Cortex of kidney (tissue), 1 donor: ENCODE measurements around the gene PDGFC.

Source experiments
- DNase-seq: peaks from one replicate; lab custom pipeline; 2025; lab: John Stamatoyannopoulos, UW

PDGFC gene, protein sequence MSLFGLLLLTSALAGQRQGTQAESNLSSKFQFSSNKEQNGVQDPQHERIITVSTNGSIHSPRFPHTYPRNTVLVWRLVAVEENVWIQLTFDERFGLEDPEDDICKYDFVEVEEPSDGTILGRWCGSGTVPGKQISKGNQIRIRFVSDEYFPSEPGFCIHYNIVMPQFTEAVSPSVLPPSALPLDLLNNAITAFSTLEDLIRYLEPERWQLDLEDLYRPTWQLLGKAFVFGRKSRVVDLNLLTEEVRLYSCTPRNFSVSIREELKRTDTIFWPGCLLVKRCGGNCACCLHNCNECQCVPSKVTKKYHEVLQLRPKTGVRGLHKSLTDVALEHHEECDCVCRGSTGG

DNA sequence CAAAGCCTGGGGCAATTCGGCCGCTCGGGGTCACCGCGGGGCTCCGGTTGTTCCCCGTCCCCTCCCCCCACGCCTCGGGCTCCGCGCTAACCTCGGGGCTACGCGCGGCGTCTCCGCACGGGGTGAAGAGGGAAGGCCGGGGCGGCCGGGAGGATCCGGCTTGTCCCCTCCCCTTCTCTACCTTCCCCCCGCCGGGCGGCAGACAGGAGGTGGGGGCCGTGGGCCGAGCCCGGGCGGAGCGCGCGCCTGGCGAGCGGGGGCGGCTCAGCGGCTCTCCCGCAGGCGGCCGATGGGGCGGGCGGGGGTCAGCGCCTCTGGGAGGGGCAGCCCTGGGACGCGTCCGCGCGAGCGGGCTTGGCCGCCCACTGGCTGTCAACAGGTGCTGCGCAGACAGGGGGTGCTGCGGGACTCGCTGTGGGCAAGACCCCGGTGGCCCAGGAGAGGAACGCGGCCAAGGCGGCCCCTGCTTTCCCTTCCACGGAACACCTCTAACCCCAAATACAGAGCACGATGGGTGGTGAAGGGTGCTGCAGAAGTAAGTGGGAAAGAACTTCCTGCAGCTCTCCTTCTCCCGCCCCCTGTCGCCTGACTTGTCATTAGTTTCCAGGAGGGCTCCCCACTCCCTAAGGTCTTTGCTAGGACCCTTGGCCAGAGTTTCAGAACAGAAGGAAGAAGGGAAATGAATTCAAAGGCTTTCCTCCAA lies at the start of gene PDGFC:
TSS of gene PDGFC (minus strand) at position 124 of the 703 bp plus-strand sequence. CDS start 896 bp downstream, outside the sequence.
- DNase-seq = peak; percentile 35

DNA sequence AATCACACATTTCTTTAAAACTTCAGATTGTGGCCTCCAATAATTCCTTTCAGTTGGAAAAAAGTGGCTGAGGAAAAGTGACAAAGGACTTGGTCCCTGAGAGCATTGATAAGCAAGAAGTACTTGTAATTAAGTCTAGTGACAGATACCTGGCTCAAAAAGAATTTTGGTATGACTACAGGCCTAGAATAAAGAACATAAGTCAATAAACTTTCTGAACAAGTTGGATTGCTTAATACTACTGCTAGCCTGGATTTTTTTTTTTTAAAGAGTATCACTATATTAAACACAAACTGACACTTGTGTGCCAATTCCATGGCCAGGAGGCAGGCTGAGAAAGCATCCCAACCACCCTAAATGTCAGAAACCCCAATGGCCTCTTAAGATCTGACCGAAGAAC lies 49.3 kb upstream of the PDGFC start:
- no peak for DNase-seq

DNA sequence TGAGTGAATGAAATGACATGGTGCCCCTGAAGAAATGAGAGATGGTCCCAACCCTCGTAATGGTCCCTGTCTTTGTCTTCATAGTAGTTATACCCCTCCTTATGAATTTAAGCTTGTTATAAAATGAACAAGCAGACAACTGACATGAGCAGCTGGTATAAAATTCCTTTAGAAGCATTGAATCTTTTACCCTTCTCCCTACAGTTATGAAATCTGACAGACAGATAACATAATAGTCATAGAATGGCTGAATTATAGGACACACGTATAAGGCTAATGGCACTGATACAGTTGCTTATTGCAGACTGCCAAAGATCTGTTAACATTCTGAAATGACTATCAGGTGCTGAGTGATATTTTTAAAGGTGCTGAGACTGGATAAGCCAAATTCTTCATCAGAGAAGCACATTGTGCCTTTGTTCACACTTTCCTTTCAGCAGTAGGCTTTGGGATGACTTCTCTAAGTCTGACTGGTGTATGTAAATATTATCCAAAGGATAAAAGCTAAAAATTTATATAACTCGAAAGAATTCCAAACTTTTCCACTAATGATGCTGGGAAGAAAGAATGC lies 47.4 kb upstream of the PDGFC start:
- no peak for DNase-seq

DNA sequence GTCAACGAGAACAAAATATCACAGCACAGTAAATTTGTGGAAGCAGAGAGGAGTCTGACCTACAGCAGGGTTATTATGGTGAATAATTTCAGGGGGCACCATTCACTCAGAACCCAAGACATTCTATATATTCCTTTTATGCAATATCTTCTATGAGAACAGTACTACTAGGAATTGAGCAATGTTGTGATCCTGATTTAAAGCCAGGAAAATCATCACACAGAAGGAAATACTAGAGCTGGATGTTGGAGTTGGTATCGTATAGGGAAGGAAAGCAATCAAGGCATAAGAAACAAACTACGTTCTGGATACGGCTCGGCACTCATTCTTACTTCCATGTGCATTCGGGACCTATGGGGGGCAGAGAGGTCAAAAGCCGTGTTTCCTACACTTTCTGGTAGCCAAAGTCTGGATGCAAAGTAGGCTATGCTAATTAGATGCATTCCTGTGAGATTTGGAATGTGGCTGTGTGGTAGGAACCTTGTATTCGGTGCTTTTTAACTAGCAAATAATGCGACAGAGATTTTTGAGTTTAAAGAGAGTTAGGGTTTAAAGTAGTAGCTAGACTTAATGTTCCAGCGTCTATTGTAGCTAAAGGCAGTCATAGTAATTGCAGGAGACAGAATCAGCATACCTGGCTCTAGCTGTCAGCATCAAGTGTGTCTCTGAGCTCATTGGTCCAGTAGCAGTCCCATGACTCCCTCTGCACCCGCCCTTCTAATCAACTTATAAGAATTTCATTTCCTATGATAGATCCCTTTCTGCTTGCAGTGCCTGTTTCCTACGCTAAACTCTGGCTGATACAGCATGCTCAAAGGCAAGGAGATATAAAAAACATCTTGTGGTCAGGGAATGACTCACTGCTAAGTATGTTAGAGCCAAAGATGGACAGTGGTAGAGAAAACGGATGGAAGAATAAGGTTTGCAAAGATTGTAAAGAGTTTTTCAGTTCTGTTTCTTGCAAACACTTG lies 43.3 kb upstream of the PDGFC start:
- no peak for DNase-seq

DNA sequence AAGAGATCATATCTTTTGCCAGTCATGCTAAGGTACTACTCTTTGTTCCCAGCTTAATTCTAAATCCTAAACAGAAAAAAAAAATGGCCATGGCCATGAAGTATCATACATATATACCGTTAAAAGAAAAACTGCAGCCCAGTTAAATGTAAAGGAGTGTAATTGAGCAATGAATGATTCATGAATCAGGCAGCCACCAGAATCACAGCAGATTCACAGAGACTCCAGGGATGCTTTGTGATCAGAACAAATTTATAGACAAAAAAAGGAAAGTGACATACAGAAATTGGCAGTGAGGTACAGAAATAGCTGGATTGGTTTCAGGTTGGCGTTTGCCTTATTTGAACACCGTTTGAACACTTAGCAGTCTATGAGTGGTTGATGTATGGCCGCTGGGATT lies 42.1 kb upstream of the PDGFC start:
- DNase-seq = no peak

DNA sequence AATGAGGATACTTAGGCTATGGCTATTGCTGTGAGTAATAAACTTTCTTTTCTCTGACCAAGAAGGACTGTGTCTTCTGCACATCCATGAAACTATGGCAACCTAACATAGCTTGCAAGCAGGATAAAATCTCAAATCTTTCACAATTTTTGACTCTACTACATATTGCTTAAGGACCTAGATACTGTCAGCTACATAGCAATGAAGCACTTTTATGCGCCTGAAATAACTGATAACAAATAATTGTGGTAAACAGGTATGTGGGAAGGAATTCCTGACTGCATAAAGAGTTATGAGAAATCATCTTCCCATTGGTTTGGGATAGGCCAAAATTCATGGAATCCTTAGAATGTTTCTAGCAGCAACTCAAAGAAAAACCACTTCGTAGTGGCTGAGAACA lies 41.2 kb upstream of the PDGFC start:
- no peak for DNase-seq

DNA sequence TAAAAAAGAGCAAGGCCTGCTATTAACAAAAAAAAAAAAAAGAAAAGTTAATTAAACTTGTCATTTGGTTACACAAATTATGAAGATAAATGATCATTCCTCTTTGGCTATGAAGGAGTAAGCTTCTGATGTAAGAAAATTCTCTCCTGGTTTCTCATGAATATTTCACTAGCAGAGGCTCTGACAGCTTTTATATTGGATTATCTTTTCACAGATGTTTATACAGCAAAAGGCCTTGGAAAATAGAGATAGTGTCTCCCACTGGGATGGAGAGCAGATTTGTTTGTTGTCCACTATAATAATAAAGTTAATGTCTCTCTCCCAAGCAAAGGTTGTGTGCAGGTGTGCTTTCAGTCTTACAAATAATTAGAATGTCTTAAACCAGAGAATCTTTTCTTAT lies 40.7 kb upstream of the PDGFC start:
- DNase-seq = no peak

DNA sequence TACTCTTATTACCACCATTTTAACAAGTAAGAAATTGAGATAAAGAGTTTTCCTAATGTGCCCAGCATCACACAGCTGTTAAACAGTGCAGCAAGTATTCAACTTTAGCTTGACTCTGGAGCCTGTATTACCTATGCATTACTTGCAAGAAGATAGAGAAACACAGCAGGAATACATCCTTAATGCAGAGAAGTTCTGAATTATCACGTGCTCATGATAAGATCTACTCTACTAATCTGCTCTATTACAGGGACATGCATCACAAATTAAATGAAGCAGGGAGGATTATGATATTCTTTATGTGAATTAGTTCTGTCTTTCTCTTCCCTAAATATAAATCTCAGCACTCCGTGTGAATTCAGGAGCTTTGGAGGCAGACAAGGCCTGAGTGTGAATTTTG lies 39.0 kb upstream of the PDGFC start:
- no peak for DNase-seq

DNA sequence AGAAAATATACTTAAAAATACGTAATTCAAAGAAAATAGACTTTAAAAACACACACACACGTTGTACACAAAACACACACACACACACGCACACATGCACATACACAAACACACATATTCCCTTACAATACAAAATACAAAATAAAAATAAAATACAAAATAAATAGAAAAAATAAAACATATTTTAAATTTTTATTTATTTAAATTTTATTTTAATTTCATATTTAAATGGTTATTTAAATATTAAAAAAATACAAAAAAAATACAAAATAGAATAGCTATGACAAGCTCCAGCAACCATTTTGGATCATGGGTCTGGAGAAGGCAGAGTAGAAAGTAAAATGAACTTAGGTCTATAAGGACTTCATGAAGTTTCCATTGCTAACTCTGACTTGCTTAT lies 34.2 kb upstream of the PDGFC start:
- no peak for DNase-seq

DNA sequence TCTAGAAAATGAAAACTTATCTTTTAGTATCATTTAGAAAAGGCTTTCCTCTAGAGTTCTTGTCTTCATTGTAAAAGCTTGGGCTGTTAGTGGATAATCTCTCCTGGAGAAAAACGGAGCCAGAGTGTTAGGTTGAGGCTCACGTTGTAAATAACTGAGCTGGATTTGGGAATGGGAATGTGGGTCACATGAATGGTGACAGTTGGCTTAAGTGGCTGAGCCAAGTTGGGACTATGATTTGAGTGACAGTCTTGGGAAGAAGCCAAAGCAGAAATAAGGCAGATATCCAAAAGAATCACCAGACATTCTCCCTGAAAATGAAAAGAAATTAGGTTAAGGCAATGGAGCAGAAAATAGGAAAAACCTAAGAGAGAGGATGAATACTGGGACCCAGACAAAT lies 33.6 kb upstream of the PDGFC start:
- DNase-seq = no peak

DNA sequence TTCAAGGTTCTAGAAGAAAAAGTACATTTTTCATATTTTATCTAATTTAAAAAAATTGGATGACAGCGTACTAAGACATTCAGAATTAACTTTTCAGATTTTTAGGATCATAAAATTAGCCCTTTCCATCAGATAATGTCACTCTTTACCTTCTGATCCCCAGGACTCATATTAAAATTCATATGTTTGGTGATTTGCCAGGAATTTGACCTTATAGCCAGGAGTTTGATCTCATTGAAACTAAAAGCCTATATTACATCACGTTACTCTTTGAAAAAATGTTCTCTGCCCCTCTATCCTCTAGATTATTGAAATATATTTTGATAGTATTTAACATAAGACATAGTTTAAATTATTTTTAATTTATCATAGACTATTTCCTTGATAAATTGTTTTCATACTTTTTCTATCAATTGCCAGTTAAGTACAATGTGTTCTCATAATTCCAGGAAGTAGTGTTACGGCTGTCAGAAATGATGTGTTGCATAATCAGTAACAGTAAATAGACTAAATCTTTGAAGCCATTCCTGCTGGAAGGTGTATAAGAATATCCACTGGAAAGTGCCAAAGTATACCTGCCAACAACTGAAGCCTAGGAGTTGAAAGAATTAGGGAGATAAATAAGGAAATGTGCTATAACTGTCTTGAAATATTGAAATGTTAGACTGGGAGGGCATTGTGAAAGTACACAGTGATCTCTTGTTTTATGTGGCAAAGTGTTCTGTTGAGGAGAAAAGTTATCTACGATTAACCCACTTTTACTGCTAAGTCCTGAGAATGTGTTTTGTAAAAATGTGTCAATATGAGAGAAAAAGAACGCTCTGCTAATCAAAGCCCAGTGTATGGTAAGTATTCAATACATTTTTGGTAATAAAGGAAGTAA lies 32.9 kb upstream of the PDGFC start:
- no peak for DNase-seq

DNA sequence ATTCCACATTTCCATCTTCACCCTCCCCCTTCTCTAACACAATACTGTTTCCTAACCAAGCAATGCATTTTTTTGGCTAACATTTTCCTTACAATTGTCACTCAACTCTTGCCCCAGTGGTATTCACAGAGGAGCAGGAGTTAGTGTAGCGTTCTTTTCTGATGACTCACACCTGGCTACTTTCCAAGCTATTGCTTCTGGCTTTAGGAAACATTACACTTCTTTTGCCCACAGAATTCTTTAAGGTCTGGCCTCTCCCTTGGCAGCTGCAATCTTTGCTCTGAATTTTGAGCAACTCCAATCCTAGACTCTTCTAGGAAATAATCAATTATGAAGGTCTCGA lies 27.5 kb upstream of the PDGFC start:
- DNase-seq = no peak

DNA sequence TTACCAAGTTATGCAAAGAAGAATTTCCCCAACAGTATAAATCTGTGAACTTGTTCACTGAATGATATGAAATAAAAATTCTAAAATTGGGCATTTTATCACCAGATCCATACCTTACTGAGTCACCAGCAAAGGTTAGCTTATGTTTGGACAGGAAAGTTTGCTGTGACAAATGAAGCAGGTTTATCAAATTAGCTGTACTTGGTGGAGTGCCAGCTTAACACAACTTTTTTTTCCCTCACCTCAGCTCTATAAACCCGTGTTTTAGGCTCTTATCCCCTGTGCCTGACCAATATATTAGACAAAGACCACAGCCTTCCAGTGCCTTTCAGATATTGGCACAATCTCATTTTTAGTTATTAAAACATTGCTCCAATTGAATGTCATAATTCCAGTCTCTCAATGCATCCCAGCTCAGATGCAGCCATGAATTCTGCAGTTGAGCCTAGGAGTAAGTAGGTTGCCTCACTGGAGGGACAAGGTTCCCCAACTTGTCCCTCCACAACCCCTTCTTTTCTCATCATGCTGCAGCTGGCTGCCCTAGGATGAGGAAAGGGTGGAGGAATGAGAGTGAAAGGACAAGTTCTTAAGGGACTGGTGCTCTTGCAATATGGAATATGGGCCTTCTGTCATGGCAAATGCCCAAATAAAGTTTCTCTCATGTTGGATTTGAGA lies 27.0 kb upstream of the PDGFC start:
- DNase-seq = no peak

DNA sequence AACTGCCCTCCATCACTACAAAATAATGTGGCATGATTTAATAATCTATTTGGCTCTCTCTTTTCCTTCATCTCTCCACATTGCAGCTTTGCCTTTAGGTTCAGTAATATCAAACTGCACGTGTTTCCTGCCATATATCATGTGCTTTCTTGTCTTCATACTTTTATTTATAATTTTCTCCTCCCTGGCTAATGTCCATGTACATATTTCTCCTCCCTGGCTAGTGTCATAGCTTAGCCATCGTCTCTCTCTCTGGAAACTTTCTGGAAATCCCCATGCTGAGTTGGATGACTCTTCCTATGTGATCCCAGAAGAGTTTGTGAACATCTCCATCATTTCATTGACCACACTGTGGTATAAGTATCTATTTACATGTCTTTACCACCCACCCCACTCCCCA lies 21.3 kb upstream of the PDGFC start:
- no peak for DNase-seq

DNA sequence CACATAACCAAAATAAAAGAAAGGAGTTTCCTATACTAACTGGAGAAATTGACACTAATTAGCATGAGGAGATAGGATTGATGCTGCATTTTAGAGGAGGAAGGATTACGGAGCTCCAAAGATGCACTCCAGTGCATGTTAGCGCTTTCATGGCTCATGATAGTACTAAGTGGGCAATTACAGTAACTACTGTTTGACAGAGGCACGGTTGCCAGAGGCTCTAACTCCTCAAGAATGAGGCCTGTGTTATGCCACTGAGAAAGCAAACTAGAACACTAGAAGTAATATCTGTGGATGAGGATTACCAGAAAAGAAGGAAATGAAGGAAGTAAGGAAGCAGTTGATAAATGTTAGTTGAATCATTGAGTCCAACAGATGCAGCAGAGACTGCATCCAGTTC lies 19.6 kb upstream of the PDGFC start:
- no peak for DNase-seq

DNA sequence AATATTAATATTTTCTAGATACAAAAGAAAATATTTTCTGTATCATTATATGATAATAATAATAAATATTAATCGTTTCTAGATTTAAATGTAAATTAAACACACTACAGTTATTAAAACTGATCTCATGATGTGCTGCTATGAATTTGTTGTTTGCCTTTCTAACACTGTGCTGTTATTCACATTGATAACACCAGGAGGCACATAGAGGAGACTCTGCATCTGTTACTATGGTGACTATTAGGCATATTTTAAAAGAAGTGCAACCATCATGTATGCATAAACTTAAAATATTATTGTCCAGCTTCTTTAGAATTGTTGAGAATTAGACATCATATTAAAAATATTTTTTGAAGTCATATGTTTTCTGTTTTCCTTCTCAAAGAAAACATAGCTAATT lies 11.8 kb upstream of the PDGFC start:
- DNase-seq = no peak

DNA sequence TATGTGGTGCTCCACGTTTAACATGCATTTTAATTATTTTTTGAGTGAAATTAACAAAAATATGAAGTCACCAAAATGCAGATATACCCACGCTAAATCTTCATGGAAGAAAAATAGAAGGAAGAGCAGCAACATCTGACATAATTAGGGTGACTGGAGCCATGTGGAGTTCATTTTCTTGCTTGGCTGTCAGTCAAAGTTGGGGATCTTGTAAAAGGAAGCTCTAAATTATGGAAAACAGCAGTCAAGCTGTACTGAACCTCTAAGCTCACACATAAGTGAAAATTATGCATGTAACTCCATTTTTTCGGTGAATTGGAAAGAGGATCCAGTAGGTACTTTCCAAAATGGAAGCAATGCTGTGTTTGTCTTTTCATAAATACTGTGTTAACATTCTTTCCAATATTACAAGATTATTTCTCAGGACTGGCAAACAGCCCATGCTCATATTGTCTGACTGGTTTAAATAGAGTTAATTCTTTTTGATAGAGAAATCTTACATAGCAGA lies 9.7 kb upstream of the PDGFC start:
- DNase-seq = no peak

DNA sequence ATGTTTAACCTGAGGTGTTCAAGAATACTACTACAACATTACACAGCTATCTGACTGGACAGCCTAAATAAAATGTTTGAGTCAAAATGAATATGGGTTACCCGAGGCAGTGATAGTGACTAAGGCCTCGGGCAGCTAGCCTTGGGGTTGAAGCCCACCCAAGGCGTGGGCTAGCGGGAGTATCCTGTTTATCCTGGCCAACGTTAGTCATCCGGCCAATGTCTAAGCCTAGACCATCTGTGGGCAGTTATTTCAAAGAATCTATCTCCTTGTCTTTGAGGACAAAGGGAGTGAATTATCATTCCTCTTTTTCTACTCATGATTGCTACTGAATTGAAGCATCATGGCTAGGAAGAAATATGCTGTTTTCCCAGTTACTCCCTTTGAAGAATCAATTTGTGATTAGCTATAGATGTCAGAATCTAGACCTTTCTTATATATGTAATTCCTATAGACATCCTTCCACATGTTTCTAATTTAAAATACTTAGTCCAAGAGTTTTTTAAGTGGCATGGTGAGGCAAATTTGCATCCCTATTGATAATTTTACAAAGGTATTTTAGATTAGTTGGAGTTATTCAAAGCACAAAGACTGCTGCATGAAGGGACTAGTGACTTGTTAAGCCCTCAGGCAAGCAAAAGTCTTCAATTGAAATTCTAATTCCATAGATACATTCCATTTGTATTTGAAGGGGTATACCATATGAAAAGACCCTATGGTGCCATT lies 6.0 kb upstream of the PDGFC start:
- no peak for DNase-seq

DNA sequence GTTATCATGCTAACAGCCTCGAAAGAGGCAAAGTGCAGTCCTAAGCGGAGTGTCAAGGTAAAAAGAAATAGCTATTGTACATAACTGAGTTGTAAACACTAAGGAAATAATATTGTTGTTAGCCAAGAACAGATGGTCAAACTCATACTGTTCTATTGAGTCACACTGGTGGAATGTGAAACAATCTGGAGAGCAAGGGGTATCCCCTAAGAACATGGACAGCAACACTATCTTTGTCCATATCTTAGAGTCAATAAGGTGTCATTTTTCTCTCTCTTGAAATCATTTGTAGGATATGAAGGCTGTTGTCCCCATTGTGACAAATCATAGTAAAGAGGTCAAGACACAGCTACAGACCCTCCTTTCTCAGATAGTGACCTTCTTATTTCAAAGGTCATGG lies 4.5 kb upstream of the PDGFC start:
- DNase-seq = no peak

DNA sequence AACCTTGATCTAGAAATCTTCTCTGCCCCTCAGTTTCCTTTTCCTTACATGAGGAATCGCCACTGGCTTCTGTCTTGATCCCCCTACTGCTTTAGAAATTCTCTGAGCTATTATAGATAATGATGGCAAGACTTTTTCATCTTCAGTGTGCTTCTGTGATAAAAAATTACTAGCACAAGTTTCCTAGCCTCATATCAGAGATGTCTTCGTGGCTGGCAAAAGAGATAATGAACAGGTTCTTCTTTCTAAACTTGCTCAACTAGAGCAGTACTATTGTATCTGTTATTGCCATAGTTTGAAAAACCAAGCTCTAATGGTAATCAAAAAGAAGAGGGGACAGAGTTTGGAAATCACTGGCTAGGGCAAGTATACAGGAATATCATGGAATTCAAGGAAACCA lies 4.1 kb upstream of the PDGFC start:
- DNase-seq = no peak
